ENCODE measurements around the gene DNAJA3. TPM values are rescaled to one million over a fixed set of nuclear protein-coding genes. Genes with fewer than 3 reads are reported as not detected.
A peak's percentile ranks its signal among the peaks of the same experiment; 100 is the strongest.

Gene DNAJA3
- total RNA-seq, 1 donor from 2014 or later: 74.2 TPM

GRCh38 chr16:4500272-4500671 is 74.6 kb downstream of the DNAJA3 start:
- no peaks in the 10 kb centered on the region for H3K27me3 ChIP-seq (ENCODE audit: low read depth)
- peak overlapping the region; percentile 40 for H3K4me3 ChIP-seq
- no peak for DNase-seq
- H3K9me3 ChIP-seq (replicated peaks): no peaks in the 10 kb centered on the region
- intact Hi-C loops (cut with micrococcal nuclease): no loop called here
- H3K27ac ChIP-seq (replicated peaks): peak overlapping the region; percentile 82
- peaks cover 91% of the 10 kb centered on the region for H3K4me1 ChIP-seq
- H3K36me3 ChIP-seq: peaks cover 7% of the 10 kb centered on the region
- TF ChIP-seq CTCF (IDR thresholded peaks at IDR 0.05; ENCODE audit: borderline replicate concordance): no peak

- DNase-seq: no peak
- Histone ChIP-seq H3K27ac (replicated peaks) (peak overlapping the region; percentile 82), H3K9me3 (replicated peaks) (no peaks in the 10 kb centered on the region), H3K4me3 (peak overlapping the region; percentile 40), H3K27me3 (ENCODE audit: low read depth) (no peaks in the 10 kb centered on the region), H3K4me1 (peaks cover 91% of the 10 kb centered on the region), H3K36me3 (peaks cover 15% of the 10 kb centered on the region)
- intact Hi-C loops (cut with micrococcal nuclease): no loop called here
- TF ChIP-seq CTCF (IDR thresholded peaks at IDR 0.05; ENCODE audit: borderline replicate concordance): no peak
Observed at GRCh38 chr16:4501071-4501478, 75.4 kb downstream of the DNAJA3 start.

GRCh38 chr16:4505356-4506147 is 79.9 kb downstream of the DNAJA3 start:
- intact Hi-C loops (cut with micrococcal nuclease): no loop called here
- Histone ChIP-seq H3K4me1 (peaks cover 61% of the 10 kb centered on the region), H3K36me3 (peaks cover 51% of the 10 kb centered on the region), H3K4me3 (no peak overlapping the region), H3K9me3 (replicated peaks) (no peaks in the 10 kb centered on the region), H3K27ac (replicated peaks) (peak overlapping the region; percentile 30), H3K27me3 (ENCODE audit: low read depth) (no peaks in the 10 kb centered on the region)
- DNase-seq: no peak
- TF ChIP-seq CTCF (IDR thresholded peaks at IDR 0.05; ENCODE audit: borderline replicate concordance): no peak

Other genes with a start within 250 kb of the DNAJA3 start
- gene SRL, start 183.8 kb upstream of the DNAJA3 start, total RNA-seq: 445 TPM
- 2.6 TPM for gene TFAP4, start 152.8 kb upstream of the DNAJA3 start, total RNA-seq
- gene GLIS2, start 109.8 kb upstream of the DNAJA3 start, total RNA-seq: 17.2 TPM
- gene PAM16, start 74.5 kb upstream of the DNAJA3 start, total RNA-seq: 67.3 TPM
- 5.5 TPM for gene VASN, start 54.0 kb upstream of the DNAJA3 start, total RNA-seq
- 12.5 TPM for gene CORO7, start 9.3 kb upstream of the DNAJA3 start, total RNA-seq
- 21.9 TPM for gene NMRAL1, start 48.8 kb downstream of the DNAJA3 start, total RNA-seq
- gene HMOX2, start 50.5 kb downstream of the DNAJA3 start, total RNA-seq: 115 TPM
- 48.5 TPM for gene CDIP1, start 112.9 kb downstream of the DNAJA3 start, total RNA-seq
- gene C16orf96, start 130.5 kb downstream of the DNAJA3 start, total RNA-seq: 0.08 TPM
- gene UBALD1, start 189.0 kb downstream of the DNAJA3 start, total RNA-seq: 24.7 TPM
- 30.5 TPM for gene MGRN1, start 199.0 kb downstream of the DNAJA3 start, total RNA-seq